NCI-H748 treated with DMSO at 0.1 percent for 48 hours (cell line): ENCODE results near the gene MMP28.

Experiments used
- DNase-seq: peaks from one replicate; lab custom pipeline; 2025; lab: John Stamatoyannopoulos, UW

Gene MMP28

DNA sequence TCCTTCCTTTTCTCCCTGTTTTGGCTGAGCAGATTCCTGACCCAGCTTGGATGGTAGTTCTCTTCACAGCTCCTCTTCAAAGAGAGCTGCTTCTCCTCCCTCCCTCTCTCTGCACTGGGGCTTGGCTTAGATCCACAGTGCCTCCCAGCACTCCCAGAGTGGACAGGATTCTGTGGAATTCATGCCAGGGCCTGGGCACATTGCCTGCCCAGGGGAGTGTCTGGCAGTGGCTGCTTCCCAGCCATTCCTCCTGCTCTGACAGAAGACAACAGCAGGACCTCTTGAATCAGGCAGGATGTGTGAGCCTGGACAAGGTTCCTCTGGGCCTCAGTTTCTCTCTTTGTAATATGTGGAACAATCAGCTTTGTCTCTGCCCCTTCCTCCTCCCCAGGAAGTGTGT, 4.5 kb upstream of the MMP28 start:
- DNase-seq: no peak

GRCh38 chr17:35797918-35798317, 2.5 kb upstream of the MMP28 start:
- DNase-seq: no peak

DNA sequence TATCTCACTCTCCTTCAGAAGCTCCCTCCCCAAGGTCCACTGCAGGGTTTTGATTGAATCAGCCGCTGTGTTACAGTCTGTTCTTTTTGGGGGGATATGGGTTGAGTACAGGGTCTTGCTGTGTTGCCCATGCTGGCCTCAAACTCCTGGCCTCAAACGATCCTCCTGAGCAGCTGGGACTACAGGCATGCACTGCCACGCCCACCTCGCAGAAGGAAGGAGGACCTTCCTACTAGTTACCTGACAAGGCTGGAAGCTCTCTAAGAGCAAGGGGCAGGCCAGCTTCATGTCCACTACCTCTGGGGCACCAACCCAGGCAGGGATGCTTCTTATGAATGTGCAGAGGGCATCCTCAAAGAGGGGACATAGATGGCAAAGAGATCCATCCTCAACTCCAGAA, 1.9 kb upstream of the MMP28 start:
- no peak for DNase-seq

- no peak for DNase-seq
Observed at GRCh38 chr17:35796942-35797341, 1.5 kb upstream of the MMP28 start.

- no peak for DNase-seq
Observed at GRCh38 chr17:35795871-35796265, 427 bp upstream of the MMP28 start.

- DNase-seq: no peak
Observed at GRCh38 chr17:35793257-35793656, 2.2 kb downstream of the MMP28 start.

DNA sequence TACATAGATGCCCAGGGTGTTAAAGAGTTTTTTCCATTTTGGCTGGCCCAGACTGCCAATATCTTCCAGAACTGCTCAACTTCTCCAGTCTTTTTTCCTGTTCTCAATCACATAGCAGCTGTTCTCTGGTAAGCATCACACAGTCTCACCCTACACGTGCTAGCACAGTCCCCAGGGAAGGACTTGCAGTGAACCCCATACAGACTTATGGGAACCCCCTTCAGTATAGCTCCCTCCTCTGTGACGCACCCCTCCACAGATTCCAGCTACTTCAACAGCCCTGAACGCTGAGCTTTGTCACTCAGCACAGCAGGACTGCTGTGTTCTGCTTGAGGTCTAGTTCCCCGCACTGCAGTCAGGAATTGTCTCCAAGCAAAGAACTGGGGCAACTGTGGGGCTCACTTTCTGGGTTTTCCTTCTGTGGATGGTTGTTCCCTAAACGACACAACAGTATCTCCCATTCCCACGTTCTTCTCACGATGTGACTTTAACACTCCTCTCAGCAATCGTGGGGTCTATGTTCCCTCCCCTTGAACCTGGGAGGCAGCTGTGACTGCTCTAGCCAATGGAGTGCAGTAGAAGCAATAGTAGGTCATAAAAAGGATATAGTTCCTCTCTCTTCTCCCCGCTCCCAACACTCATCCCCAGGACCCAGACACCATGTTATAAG, 3.6 kb downstream of the MMP28 start:
- DNase-seq: no peak

DNA sequence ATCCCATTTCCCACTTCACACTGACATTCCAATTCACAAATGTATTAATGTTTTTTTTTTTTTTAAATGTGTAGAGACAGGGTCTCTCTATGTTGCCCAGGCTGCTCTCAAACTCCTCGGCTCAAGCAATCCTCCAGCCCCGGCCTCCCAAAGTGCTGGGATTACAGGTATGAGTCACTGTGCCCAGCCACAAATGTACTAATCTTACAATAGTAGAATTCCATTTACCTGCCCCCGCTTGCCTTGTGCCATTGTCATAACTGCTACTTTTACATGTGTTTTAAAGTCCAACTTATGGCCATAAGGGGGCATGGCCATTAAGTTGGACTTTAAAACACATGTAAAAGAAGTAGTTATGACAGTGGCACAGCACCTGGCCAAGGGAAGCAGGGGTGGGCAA, 4.6 kb downstream of the MMP28 start:
- DNase-seq: no peak

DNA sequence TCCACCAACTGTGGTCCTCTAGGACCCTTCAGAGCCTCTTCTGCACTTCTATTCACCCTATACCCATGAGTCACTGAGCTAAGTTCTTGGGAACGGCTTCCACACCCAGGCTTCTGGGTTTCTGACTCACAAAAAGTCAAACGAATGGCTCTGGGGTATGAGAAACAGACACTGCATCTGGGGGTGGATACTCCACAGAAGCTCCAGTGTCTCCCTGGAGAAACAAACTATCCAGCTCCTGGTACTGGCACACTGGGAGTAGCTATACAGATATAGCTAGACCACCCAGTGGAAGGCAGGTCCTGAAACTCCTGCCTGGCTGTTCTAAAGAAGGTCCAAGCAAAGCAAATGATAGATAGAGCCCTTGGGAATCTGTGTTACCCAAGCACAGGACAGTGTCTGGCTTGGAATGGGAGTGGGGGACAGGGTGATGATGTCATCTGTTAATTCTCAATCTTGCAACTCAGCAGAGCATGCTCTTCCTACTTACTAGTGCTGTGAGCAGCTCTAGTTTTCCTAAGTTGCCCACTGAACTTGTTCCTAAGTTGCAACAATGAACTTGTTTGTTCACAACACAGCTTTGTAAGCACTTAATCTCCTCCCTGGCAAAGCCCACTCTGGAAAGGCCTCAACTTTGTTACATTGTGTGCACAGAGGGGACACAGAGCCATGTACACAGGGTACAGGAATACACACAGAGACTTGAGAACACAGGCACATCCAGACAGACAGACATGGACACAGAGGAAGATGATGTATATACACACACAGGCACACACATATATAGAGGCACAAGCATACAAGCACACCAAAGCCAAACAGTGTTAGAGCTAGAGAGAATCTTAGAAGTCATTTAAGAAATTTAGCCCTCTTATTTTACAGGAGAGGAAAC, 6.7 kb downstream of the MMP28 start:
- no peak for DNase-seq

DNA sequence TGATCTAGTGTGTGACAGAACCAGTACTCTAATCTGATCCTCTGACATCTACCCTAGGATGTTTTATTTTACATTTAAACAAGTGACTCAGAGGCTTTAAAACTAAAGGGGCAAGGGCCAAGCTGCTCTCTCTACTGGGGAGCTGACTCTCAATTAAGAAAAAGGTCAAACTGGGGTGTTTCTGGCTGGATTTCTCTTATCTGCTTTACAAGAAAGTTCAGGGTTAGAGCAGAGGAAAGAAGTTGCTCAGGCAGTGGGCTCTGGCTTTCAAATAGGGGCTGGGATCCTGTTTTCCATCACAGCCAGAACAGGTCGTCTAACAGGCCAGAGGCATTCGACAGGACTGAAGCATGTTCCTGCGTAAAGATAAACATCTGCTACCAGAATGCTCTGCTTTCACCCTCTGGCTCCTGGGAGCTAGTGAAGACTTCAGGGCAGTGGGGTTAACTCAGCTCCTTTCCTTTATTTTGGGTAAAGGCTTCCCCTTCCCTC, 8.5 kb downstream of the MMP28 start:
- no peak for DNase-seq

- no peak for DNase-seq
Observed at GRCh38 chr17:35784895-35785294, 10.5 kb downstream of the MMP28 start.

GRCh38 chr17:35780950-35781349, 14.5 kb downstream of the MMP28 start:
- no peak for DNase-seq

DNA sequence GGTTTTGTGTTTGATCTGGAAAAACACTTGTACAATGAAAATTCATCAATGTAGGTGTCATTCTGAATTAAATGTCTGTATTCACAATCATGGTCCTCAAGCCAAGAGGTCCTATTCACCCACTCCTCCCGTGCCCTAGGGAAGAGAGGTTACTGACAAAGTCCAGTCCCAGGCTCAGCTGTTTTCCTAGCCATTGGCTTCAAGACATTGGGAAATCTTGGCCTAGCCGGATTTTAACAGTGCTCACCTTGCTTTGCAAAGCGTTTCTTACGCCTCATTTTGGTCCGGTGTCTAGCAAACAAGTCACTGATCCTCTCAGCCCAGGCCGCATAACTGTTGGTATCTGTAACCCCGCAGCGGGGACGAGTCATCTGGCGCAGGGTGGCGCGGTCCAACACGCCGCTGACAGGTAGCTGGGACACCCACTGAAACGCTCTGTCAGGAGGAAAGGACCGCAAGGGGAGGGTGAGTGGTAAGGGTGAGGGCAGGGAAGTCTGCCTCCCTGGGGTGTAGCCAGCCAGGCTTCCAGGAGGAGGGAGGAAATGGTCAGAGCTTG, 16.7 kb downstream of the MMP28 start:
- DNase-seq: no peak

- no peak for DNase-seq
Observed at GRCh38 chr17:35775583-35775982, 19.9 kb downstream of the MMP28 start.

DNA sequence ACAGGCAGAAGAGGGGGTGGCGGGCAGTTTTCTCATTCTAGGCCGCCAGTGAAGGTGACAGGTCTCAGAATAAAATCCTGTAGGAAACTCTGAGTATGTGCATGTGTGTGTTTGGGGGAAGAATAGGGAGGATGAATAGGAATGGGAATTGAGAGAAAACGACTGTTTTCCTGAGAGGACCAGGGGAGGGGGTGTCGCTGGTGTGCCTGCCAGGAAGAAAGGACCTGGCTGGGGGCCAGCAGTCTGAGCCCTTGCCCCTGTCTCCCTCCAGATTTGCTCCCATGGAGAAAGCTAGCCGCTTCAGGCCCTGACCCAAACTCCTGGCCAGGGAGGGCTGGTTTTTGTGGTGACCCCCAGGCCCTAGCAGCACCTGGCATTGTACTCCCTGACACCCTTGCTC, 20.4 kb downstream of the MMP28 start:
- DNase-seq: no peak

- DNase-seq: no peak
Observed at GRCh38 chr17:35774499-35774898, 20.9 kb downstream of the MMP28 start.

GRCh38 chr17:35773679-35774425, 21.6 kb downstream of the MMP28 start:
- no peak for DNase-seq

DNA sequence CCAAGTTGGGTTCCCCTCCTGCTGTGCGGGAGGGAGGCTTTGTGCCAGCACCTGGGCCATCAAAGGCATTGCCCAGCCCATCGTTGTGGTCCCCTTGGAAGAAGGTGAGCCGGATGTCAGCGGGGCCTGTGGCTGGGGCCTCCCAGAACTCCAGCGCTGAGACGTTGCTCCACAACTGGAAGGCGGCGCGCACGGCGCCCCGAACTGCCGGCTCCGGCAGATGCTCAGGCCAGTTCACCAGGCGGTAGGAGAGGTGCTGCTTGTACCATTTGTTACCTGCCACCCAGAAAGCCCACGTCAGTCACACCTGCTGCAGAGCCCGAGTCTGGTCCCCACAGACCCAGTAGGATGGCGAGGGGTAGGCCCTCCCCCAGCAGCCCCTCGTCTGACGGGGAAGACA, 22.3 kb downstream of the MMP28 start:
- DNase-seq: no peak

- no peak for DNase-seq
Observed at GRCh38 chr17:35769895-35770486, 25.4 kb downstream of the MMP28 start.

DNA sequence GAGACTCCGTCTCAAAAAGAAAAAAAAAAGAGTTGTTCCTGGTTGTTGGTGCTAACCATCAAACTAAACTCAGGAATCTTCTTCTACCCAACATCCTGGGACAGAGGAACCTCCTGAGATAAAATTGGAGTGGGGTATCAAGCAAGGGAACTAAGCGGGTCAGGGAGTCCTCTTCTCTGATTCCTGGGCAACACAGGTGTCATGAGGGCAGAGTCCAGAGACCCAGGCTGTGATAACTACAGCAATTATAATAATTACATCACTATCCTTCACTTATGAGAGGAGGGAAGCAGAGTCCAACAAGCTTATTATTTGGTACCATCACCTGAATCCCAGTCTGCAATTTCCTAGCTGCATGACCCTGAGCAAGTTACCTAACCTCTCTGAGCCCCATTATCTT, 26.6 kb downstream of the MMP28 start:
- no peak for DNase-seq

DNA sequence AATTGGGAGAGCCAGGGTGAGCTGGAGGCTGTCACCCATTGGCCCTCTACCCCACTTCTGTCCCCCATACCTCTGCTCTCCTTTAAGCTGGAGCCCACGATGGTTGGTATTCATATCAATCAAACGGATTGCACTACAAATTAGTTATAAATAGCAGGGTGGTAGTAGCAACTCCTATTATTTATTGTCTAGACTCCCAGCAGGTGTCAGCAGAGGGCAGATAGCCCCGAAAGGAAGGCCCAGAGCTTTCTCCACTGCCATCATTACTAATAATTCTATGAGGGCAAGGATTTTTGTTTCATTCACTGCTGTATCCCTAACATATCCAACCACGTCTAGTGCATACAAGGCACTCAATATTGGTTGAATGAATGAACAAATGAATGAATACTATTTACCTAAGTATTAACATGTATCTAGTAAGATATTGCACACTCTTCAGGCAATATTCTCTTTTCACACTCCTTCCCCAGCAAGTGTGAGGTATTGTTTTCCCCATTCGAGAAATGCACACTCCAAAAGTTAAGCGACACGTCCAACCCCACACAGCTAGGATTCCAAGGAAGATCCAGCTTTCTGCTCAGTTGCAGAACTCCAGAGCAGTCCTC, 28.4 kb downstream of the MMP28 start:
- DNase-seq: no peak

DNA sequence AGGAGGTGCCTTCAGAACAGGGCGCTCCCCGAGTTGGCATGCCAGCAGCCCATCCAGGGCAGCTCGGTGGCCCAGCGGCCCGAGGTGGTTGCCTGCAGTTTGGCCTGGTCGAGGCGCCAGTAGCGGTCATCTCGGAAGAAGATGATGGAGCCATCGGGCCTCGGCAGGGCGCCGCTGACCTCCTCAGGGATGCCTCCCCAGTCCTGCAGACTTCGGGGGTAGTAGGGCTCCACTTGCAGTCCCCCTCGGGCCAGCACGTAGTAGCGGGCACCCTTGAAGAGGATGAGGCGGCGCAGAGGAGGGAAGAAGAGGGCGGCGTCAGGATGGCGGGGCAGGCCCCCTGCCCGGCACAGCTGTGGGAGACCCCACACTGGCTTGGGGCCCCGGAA, 29.0 kb downstream of the MMP28 start:
- DNase-seq: no peak
